SH-SY5Y (cell line): ENCODE data around the gene KCNJ6.

Experiments used
- GATA2 ChIP-seq: IDR thresholded peaks from 2 replicates; pipeline ENCODE4 v1.6.1; 2011; ENCODE audit warnings: mild to moderate bottlenecking, low read depth, low read length
- GATA3 ChIP-seq: IDR thresholded peaks from 2 replicates; pipeline ENCODE4 v1.6.1; 2011; ENCODE audit warnings: low read depth, mild to moderate bottlenecking, low read length, moderate library complexity

GRCh38 chr21:37905291-37905690, 11.0 kb downstream of the KCNJ6 start:
- no peak for TF ChIP-seq GATA2
- no peak for TF ChIP-seq GATA3
